Endothelial cell of umbilical vein (primary cell): ENCODE data around the gene NEURL1B. TPM values are rescaled to one million over a fixed set of nuclear protein-coding genes. Genes with fewer than 3 reads are reported as not detected.

ENCODE experiments used
- BruUV-seq: library from RNA; stranded (reverse); fragments of 400-500 nt; replicated peaks from 2 replicates; lab custom pipeline; 2021; lab: Mats Ljungman, UMichigan
- CTCF ChIA-PET: fragments of 300-600, 350-600 bp; sonication (Branson Sonifier 250); formaldehyde crosslinking; loops from one replicate; lab custom pipeline; 2021; ENCODE audit warnings: antibody characterized with exemption, inconsistent platforms; lab: Charles Lee
- POLR2A ChIA-PET: fragments of 300-600, 350-600 bp; sonication (Branson Sonifier 250); formaldehyde crosslinking; loops from one replicate; lab custom pipeline; 2021; ENCODE audit warnings: antibody characterized with exemption, inconsistent platforms; lab: Charles Lee
- DNase-seq: peaks from one replicate; pipeline ENCODE4 v3.0.0-alpha.2; 2011; ENCODE audit warnings: low read depth, low spot score
- FAIRE-seq: peaks from 2 replicates; lab custom pipeline; 2011; peaks lifted over from hg19 to GRCh38; lab: Jason Lieb, UNC
- H2AFZ ChIP-seq: 2 replicates; pipeline ENCODE4 v1.6.0; 2012; ENCODE audit warnings: low read depth, low read length, control low read depth, inconsistent platforms
- H3K27ac ChIP-seq: 2 replicates; pipeline ENCODE4 v1.5.1; 2011; ENCODE audit warnings: low read depth, mild to moderate bottlenecking, control low read depth, low read length, moderate library complexity; ENCODE audit not compliant: insufficient read depth
- H3K27me3 ChIP-seq, 2 experiments: 2 replicates each; pipeline versions ENCODE4 v1.6.0 to v1.6.1; 2011; ENCODE audit warnings: low read length in 2 of 2, mixed read lengths in 1 of 2; ENCODE audit not compliant: control insufficient read depth in 2 of 2, insufficient read depth in 2 of 2
- H3K36me3 ChIP-seq, 2 experiments: 2 replicates in 1 of 2; 3 replicates in 1 of 2; pipeline ENCODE4 v1.5.1; 2011; ENCODE audit warnings: low read length in 2 of 2, mild to moderate bottlenecking in 1 of 2, moderate library complexity in 1 of 2; ENCODE audit not compliant: control insufficient read depth in 2 of 2, insufficient read depth in 2 of 2; ENCODE audit errors: extremely low read depth in 1 of 2
- H3K4me1 ChIP-seq: 3 replicates; pipeline ENCODE4 v1.5.1; 2011; ENCODE audit warnings: mild to moderate bottlenecking, low read length; ENCODE audit not compliant: control insufficient read depth, insufficient read depth; ENCODE audit errors: extremely low read depth
- H3K4me2 ChIP-seq: 2 replicates; pipeline ENCODE4 v1.6.1; 2011; ENCODE audit warnings: low read length, control low read depth, mixed read lengths; ENCODE audit not compliant: insufficient read depth
- H3K4me3 ChIP-seq, 3 experiments: fragments of 200-600 bp in 1 of 3; sonication (generic), shearing (Covaris generic) in 1 of 3; replicated peaks in 1 of 3; 2 replicates each; pipeline ENCODE4 v1.5.1; 2011 to 2016; ENCODE audit warnings: control low read depth in 3 of 3, low read length in 3 of 3, mild to moderate bottlenecking in 2 of 3, inconsistent platforms in 1 of 3, low read depth in 1 of 3, moderate library complexity in 1 of 3; ENCODE audit not compliant: insufficient read depth in 1 of 3
- H3K79me2 ChIP-seq: 2 replicates; pipeline ENCODE4 v1.6.0; 2012; ENCODE audit warnings: low read length, inconsistent platforms; ENCODE audit not compliant: control insufficient read depth, insufficient read depth
- H3K9ac ChIP-seq: replicated peaks from 2 replicates; pipeline ENCODE3; 2011; ENCODE audit warnings: low read length, control low read depth; ENCODE audit not compliant: insufficient read depth; ENCODE audit errors: extremely low read depth
- H3K9me1 ChIP-seq: replicated peaks from 3 replicates; pipeline ENCODE4 v1.6.0; 2011; ENCODE audit warnings: mild to moderate bottlenecking, low read length; ENCODE audit not compliant: control insufficient read depth, insufficient read depth; ENCODE audit errors: extremely low read depth
- H3K9me3 ChIP-seq: replicated peaks from 2 replicates; pipeline ENCODE4 v1.5.1; 2012; ENCODE audit warnings: low read length, inconsistent platforms; ENCODE audit not compliant: control insufficient read depth, insufficient read depth
- H4K20me1 ChIP-seq: replicated peaks from 2 replicates; pipeline ENCODE3; 2011; ENCODE audit warnings: mild to moderate bottlenecking, low read length; ENCODE audit not compliant: control insufficient read depth, insufficient read depth; ENCODE audit errors: extremely low read depth
- EZH2 ChIP-seq: IDR thresholded peaks from 2 replicates; pipeline ENCODE4 v1.6.1; 2012; ENCODE audit warnings: borderline replicate concordance, low read depth, mild to moderate bottlenecking, moderate library complexity, low read length, inconsistent platforms; ENCODE audit not compliant: severe bottlenecking
- GATA2 ChIP-seq: IDR thresholded peaks from 2 replicates; pipeline ENCODE4 v1.7.0; 2011; ENCODE audit warnings: low read depth, mild to moderate bottlenecking, moderate library complexity, mixed read lengths, low read length; ENCODE audit not compliant: insufficient read length, insufficient read depth
- MYC ChIP-seq: IDR thresholded peaks from one replicate; pipeline ENCODE4 v1.6.1; 2011; ENCODE audit warnings: mild to moderate bottlenecking, low read depth, low read length
- POLR2AphosphoS5 ChIP-seq: IDR thresholded peaks from 2 replicates; pipeline ENCODE4 v1.6.1; 2012; ENCODE audit warnings: low read depth, mild to moderate bottlenecking, control low read depth, low read length, moderate library complexity; ENCODE audit not compliant: insufficient read depth
- dilution Hi-C: fragments of 300-500 bp; cut with MboI; formaldehyde crosslinking; loops from one replicate; pipeline ENCODE4 v1.15.0; 2019; ENCODE audit warnings: low sequenced_read_pairs; ENCODE audit not compliant: extremely low pct_ligation_motif_present
- intact Hi-C: fragments of 100-400 bp; cut with micrococcal nuclease; formaldehyde crosslinking; loops from one replicate; pipeline ENCODE4 v1.10.0; 2022
- polyA plus RNA-seq, 4 experiments: library from polyadenylated mRNA; depleted of rRNA in 3 of 4; stranded (reverse) in 3 of 4; unstranded in 1 of 4; fragments of >200 nt; gene quantifications; 2 replicates each; pipeline versions ENCODE4 v1.2.1 to v1.2.3, GENCODE V29; 2011 to 2012; ENCODE audit warnings: missing spikeins in 1 of 4
- total RNA-seq: library from RNA; stranded (reverse); gene quantifications from 2 replicates; pipeline ENCODE4 v1.2.3, GENCODE V29; 2021
- TF ChIP-seq, protein P1 (sequence below), 2 donors: IDR thresholded peaks; 1 replicate in 1 of 2; 2 replicates in 1 of 2; pipeline ENCODE4 v1.5.1; 2011; ENCODE audit warnings: low read length in 2 of 2, mild to moderate bottlenecking in 2 of 2, moderate library complexity in 2 of 2, control low read depth in 1 of 2, inconsistent platforms in 1 of 2, low read depth in 1 of 2; ENCODE audit not compliant: insufficient read depth in 1 of 2; ENCODE audit errors: extremely low read depth in 1 of 2
- TF ChIP-seq, protein P2 (sequence below): IDR thresholded peaks from 2 replicates; pipeline ENCODE4 v1.6.1; 2011; ENCODE audit not compliant: insufficient read depth, insufficient read length

The NEURL1B gene
- total and polyA plus RNA-seq, 2 donors (not counting 3 experiments of a cell fraction or from before 2014, with no cell fraction given), result 0.44 to 1.6 TPM

DNA sequence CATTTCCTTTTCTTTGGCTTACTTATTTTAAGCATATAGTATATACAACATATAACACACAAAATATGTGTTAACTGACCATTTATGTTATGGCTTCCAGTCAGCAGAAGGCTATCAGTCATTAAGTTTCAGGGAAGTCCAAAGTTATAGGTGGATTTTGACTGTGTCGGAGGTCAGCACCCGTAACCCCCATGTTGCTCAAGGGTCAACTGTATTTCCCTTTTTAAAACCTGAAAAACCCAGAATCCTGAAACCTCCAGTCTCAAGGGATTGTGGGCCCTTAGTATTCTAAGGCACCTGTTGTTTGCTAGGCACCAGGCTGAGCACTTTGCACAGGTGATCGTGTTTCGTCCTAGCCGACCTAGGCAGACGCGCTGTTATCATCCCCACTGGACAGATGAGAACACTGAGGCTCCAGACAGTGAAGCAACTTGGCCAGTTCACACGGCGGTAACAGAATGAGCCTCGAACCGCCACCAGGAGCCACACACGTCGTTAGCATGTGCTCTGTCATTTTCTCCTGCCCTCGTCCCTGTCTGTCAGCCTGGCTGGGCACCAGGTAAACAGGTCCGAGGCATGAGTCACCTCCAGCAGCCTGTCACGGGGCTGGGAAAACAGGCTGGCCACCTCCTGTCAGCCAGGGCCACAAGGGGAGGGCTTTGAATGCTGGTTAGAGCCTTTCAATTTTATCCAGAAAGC lies 90.1 kb downstream of the NEURL1B start:
- Histone ChIP-seq H2AFZ (no peak overlapping the region), H3K36me3 (no peaks in the 10 kb centered on the region), H3K9me1 (no peaks in the 10 kb centered on the region), H3K27ac (no peak overlapping the region), H3K4me2 (no peak overlapping the region), H3K27me3 (no peaks in the 10 kb centered on the region), H3K79me2 (no peaks in the 10 kb centered on the region), H3K4me3 (no peak overlapping the region), H3K9me3 (no peaks in the 10 kb centered on the region), H3K4me1 (peaks cover 9% of the 10 kb centered on the region), H3K9ac (no peak overlapping the region), H4K20me1 (no peaks in the 10 kb centered on the region)
- TF ChIP-seq EZH2, result no peak
- TF ChIP-seq, protein P1, sequence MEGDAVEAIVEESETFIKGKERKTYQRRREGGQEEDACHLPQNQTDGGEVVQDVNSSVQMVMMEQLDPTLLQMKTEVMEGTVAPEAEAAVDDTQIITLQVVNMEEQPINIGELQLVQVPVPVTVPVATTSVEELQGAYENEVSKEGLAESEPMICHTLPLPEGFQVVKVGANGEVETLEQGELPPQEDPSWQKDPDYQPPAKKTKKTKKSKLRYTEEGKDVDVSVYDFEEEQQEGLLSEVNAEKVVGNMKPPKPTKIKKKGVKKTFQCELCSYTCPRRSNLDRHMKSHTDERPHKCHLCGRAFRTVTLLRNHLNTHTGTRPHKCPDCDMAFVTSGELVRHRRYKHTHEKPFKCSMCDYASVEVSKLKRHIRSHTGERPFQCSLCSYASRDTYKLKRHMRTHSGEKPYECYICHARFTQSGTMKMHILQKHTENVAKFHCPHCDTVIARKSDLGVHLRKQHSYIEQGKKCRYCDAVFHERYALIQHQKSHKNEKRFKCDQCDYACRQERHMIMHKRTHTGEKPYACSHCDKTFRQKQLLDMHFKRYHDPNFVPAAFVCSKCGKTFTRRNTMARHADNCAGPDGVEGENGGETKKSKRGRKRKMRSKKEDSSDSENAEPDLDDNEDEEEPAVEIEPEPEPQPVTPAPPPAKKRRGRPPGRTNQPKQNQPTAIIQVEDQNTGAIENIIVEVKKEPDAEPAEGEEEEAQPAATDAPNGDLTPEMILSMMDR (IDR thresholded peaks at IDR 0.05; ENCODE audit: extremely low read depth in 1 of 2, insufficient read depth in 1 of 2, low read depth in 1 of 2, low read length in 2 of 2), result no peak
- TF ChIP-seq MYC, result no peak
- no peak for TF ChIP-seq POLR2AphosphoS5
- TF ChIP-seq GATA2, result no peak
- TF ChIP-seq, protein P2, sequence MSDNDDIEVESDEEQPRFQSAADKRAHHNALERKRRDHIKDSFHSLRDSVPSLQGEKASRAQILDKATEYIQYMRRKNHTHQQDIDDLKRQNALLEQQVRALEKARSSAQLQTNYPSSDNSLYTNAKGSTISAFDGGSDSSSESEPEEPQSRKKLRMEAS, result no peak
- CTCF ChIA-PET, result interaction anchor here (1.2 kb wide), 1 partner anchor 14 kb away, joined by 5 read pairs; no protein-coding TSS in a partner anchor
- FAIRE-seq (no peak), DNase-seq (no peak)
- POLR2A ChIA-PET, result no interaction called here
- intact Hi-C loops, result no loop called here
- no TSS peak for BruUV-seq
- dilution Hi-C loops, result no loop called here
